GM12873 (cell line): ENCODE data around the gene BABAM2.

Experiments used
- CTCF ChIP-seq: IDR thresholded peaks from 2 replicates; pipeline ENCODE4 v1.5.1; 2012; ENCODE audit warnings: low read depth, mild to moderate bottlenecking, moderate library complexity, low read length, control low read depth; ENCODE audit not compliant: insufficient read depth; ENCODE audit errors: missing control alignments

The BABAM2 gene

GRCh38 chr2:28136556-28136955 lies 246.0 kb downstream of the BABAM2 start:
- TF ChIP-seq CTCF: no peak

- no peak for TF ChIP-seq CTCF
Measured at GRCh38 chr2:28137221-28137620, 246.7 kb downstream of the BABAM2 start.

- TF ChIP-seq CTCF: no peak
Measured at GRCh38 chr2:28142386-28142785, 251.9 kb downstream of the BABAM2 start.

GRCh38 chr2:28148000-28148399 lies 257.5 kb downstream of the BABAM2 start:
- no peak for TF ChIP-seq CTCF

DNA sequence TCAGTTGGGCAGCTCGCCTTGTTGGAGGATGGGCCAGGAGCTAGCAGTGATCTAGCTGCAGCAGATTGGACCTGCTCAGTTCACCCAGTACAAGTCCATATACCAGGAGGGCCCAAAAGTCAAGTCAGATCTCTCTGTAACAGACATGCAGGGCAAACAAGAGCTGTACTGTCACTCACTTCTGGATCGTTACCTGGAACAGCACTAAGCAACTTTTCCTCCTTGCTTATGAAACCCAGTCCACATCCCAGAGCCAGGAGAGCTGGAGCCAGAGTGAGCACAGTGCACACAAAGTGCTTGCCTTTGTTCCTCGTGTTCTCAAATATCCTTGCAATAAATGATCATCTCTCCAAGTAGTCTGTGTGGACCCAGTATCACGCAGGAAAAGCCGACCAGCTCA lies 258.0 kb downstream of the BABAM2 start:
- TF ChIP-seq CTCF: no peak

DNA sequence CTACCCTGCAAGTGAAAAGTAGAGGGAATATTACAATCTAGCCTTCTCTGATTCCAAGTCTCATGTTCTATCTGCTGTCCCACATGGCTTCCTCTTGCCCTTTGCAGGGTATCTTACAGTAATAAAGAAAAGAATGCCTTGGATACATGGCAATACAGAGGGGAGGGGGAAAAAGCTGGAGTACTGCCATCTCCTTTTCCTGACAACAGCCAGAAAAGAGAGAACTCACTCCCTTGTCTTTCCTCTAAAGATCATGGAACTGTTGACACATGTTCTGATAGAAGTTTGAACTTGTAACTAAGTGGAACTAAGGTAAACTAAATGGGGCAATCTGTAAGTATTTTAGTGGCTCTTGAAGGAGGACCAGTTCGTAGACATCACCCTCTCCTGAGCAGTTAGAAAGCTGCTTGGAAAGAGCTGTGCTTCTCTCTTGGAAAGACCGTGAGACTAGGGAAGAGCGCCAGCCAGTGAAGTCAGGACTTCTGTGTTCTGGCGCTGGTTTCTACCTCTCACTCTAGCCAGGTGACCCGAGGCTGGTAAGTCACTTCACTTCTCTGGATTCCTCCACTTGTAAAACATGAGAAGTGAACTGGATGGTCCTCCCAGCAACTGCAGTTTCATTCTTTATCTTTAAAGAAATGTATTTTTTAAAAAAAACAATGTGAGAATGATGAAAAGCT lies 259.8 kb downstream of the BABAM2 start:
- TF ChIP-seq CTCF: no peak

- TF ChIP-seq CTCF: no peak
Measured at GRCh38 chr2:28150994-28151393, 260.5 kb downstream of the BABAM2 start.
